ENCODE measurements around the gene NDUFA13.
"Not testable (repeated sequence)": the region's sequence is repeated elsewhere in the genome, so short reads cannot be mapped to it uniquely, and the experiment has no call there.

The NDUFA13 gene

DNA sequence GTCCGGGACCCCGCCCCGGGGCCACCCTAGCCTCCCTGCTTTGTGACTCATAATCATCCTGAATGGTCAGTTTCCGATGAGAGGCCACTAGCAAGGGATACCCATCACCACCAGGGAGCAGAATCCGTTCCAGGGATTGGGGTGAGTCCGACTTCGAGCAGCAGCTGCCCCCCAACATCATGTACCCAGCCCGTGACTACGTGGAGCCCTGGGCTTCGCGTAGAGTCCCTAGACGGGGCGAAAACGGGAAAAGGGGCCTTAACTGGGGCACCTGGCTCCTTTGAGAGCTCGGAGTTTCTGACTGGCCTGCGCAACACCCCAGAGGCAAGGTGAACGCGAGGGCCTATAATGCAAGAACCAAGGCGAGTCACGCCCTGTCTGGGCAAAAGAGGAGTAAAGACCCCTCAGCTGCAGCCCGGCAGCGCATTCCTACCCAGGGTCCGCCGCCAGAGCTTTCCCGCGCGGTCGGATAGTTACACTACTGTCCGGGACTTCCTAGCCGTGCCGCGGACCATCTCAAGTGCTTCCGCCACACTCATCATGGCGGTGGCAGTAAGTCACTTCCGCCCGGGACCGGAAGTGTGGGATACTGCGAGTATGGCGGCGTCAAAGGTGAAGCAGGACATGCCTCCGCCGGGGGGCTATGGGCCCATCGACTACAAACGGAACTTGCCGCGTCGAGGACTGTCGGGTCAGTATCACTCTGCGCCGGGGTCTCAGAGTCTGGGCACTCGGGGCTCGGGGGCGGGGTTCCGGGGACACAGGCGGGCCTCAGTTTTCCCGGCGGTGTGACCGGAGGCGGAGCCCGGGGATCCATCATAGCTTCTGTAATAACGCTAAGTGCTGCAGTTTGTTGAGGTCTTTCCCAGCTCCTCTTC is at the start of gene NDUFA13:
NDUFA13 (plus strand) TSS at position 584 of the 878 bp plus-strand sequence; CDS start at position 598, 14 bp downstream.
- peak; percentile 95 for DNase-seq

DNA sequence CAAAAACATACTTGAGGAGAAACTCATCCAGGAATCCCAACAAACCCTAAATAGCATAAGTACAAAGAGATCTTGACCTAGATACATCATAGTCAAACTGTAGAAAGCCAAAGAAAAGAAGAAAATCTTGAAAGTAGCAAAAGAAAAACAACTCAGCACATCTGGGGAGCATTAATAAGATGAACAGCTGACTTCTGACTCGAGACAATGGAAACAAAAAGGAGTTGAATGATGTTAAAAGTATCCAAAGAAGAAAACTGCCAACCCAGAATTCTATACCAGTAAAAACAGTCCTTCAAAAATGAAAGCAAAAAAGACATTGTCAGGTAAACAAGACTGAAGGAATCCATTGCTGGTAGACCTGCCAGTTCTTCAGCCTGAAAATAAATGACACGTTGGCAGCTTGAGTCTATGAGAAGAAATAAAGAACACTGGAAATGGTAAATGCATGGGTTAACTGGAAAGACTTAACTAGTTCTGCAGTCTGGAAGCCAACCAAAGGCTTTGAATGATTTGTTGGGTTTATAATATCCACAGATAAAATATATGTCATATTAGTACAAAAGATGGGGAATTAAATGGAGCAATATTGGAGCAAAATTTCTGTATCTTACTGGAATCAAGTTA is 47.5 kb upstream of the NDUFA13 start:
- DNase-seq = no peak

DNA sequence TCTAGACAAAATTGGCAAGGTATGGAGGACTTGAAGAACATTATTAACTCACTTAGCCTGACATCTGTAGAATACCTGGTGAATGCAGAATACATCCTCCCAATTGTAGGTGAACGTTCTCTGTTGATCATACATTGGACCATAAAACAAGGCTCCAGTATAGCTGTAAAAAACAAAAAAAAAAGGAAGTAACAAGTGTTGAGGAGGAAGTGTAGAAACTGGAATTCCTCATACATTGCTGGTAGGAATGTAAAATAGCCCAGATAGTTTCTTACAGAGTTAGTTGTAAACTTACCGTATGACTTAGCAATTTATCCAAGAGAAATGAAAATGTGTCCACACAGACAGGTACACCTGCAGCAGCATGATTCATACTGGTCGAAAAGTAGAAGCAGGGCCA is 45.4 kb upstream of the NDUFA13 start:
- DNase-seq = no peak

DNA sequence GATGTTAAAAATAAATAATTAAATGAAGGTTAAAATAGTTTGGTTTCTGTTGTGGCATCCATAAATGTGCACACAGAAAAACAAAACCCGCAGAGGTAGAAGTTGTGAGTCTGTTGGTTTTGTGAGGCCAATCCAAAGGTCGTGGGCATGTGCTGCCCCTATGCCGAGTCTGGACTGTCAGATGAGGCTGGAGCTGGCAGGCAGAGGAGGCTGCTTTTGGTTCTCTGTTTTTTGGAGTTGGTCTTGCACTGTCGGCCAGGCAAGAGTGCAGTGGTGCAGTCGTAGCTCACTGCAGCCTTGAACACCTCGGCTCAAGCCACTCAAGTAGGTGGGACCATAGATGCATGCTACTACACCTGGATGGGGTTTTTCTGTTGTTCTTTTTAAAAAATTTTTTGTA is 44.3 kb upstream of the NDUFA13 start:
- DNase-seq = no peak

DNA sequence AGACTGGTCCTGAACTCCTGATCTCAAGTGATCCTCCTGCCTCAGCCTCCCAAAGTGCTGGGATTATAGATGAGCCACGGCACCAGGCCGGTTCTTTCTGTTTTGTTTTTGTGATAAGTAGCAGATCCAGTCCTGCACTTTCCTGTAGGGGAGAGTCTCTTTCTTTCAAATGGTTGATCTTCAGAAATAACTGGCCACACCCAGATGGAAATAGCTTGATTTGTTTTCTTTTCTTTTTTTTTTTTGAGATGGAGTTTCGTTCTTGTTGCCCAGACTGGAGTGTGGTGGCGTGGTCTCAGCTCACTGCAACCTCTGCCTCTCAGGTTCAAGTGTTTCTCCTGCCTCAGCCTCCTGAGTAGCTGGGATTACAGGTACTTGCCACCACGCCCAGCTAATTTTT is 43.9 kb upstream of the NDUFA13 start:
- DNase-seq = not testable (repeated sequence)

DNA sequence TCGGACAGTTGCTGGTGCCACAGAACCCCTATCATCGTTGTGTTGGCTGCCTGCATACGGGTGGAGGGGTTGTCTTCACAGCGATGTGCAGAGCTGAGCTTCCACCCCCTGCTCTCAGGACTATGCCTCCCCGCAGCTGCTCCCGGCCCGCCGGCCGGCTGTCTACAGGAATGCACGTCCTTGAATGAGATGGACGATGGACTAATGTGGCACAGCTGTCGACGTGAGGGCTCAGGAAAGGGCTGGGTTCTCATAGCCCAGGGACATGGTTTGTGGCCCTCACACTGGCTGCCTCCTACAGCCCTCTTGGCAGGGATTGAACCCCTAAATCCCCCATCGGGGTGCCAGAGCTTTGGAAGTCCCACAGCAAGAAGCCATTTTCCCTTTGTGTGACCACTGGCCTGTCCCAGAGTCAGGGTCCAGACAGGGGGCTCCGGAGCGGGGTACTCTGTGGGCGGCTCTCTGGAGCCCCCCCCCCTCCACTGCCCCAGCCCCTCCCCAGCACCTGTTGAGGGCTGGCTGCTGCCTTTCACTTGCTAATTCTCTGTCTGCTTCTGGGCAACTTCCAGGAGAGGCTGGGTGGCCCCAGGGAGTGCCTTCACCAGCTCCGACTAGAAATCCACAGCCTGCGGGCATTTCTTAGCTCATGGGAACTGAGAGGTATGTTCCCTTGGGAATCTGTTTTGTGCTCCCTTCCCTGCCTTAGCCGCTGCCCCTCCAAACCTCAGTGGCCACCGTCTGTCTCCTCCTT is 40.8 kb upstream of the NDUFA13 start:
- DNase-seq = no peak

DNA sequence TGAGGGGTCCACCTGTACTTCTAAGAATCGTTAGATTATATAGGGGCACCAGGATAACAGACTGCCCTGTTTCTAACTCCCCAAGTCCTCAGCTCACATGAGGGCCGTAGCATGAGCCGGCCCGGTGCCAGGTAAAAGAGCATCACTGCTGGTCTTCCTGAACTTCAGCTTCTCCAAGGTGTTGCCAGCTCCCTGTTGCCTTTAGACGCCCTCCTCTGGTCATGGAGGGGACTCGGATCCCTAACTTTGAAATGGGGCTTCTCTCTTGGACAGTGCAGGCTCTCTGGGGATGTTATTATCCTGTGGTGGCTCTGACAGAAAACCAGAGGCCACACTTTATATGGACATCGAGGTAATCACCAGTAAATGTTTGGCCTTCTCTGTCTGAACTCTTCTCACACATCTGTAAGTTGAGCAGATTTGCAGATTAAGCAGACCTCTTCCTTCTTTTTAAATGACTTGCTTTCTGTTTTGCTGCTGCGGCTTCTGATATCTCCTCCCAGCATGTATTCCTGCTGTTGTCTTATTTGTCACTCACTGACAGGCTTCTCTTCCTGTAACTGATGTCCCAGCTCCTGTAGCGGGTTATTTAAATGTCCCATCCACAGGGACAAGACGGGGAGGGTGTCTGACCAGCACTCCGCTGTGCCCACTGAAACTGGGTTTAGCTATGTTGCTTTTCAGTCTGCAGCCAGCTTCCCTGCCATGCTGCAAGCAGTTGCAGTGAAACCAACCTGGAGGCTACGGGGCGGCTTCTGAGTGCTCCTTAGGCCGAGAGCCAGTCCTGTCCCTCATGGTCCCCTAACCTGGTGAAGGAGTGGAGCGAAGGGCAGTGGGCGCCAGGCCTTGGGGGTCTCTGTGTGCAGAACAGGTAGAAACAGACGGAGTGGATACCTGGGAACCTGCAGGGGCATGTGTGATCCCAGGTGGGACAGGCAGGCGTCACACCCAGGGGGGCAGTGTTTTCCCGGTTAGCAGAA is 39.9 kb upstream of the NDUFA13 start:
- DNase-seq = no peak

DNA sequence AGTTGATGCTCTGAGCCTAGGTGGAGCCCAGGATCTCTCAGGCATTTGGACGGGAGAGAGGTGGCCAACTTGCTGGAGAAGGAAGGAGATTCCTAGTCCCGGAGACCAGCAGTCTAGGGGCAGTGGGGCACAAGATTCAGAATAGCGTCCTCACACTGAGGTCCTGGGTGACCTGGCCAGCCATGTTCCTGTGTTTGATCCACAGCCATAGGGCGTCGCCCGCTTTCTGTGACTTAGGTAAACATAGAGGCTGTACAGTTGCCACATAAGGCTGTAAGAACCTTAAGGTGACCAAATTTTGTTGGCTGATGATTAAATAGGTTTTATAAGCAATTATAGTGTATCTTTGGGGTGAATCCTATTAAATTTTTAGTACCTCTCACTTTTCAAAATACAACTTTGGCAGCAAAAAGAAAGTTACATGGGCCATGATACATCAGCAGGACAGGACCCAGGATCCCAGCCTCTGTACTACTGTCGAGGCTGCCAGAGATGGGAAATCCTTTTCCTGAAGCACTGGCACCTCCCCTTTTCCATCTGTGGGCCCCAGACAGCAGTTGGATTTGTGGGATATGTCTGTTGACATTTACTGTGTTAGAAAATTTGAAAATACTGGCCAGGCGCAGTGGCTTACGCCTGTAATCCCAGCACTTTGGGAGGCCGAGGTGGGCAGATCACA is 38.2 kb upstream of the NDUFA13 start:
- DNase-seq = no peak

DNA sequence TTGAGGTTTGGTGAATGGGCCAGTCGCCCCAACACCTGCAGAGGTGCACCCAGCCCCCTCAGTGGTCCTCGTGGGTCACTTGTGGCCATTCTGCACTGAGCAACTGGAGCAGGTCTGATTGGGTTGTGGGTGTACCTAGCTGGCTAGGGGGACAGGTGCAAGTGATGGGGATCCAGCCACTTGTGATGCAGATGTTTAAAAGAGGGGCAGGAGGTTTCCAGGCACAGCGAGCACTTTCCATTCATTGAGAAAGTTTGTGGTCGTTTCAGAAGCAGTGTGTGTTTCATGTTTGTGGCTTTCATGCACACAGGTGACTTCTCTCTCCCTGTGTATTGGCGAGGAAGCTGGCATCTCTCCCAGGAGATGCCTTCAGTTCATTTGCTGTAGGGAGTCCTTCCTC is 35.3 kb upstream of the NDUFA13 start:
- no peak for DNase-seq

DNA sequence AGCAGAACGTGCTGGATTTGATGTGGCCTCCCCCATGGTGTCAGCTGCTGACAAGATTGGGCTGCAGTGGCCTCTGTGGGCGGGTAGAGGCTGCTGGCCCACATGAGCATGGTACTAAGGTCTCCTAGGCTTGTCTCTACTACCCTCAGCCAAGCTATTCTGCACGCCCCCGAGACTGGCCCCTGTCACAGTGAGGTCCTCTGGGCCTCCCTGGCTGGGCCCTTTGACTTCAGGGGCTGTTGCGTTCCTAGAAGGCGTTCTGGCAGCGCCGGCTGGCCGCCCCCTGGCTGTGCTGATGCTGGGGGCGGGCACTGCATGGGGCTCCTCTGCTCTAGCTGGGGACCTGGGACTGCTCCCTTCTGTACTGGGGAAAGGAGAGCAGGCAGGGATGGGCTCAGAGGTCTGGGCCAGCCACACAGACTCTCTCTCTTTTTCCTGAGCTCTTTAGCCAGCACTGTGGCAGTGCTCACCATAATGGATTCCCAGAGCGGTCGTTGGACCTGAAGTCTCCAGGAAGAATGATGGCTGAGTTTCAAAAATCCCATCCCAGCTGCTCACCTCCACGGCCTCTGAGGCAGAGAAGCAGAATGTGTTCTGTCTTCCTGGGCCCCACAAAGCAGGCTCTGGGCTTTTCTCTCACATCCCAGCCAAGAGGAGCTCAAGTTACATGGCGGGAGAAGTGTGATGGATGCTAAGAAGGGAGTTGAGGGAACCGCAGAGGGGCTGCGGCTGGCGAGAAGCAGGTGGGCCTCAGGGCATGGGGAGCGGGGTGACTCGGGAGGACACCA is 33.0 kb upstream of the NDUFA13 start:
- no peak for DNase-seq

DNA sequence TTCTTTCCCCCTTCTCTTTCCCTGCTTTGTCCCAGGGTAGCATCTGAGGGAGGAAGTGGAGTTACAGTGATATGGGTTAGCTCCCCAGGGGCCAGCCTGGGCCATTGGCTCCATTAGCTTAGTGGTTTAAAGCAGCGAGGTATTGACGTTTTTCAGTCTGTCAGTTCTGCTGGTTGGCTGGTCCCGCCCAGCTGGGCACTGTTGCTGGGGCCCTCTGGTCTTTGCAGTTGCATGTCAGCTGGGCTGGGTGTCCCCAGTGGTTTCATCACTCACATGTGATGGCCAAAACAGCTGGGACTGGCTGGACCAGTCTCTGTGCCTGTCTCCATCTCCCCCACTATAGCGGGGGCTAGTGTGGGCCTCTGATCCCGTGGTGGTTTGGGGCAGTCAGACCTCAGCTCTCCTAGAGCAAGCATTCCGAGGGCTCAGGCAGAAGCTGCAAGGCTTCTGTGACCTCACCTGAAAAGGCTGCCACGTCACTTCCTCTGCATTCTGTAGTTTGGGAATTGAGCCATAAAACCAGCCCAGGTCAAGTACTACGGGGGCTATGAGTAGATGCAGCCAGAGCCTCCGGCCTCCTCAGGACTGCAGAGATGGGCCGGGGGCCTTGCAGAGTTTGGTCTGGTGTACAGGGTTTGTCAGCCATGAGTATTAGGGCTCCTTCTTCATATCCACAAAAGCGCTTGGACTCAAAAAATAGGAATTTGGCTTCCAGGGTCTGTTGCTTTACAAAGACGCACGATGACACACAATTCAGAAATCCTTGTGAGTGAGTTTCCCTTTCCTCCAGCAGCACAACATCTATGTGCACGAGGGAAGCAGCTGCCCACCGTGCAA is 30.6 kb upstream of the NDUFA13 start:
- DNase-seq = no peak

DNA sequence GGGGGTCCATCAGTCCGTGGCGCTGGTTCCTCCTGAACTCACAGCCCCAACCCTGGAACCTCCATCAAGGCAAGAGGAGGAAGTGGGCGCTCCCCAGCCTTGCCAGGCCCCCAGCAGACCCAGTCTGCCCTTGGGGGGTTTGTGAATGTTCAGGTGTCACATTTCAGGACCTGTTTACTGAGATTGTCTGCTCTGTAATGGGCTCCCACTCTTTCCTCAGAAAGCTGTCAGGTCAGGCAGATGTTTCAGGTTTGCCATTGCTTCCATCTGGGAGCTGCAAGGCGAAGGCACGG is 30.1 kb upstream of the NDUFA13 start:
- DNase-seq = no peak

DNA sequence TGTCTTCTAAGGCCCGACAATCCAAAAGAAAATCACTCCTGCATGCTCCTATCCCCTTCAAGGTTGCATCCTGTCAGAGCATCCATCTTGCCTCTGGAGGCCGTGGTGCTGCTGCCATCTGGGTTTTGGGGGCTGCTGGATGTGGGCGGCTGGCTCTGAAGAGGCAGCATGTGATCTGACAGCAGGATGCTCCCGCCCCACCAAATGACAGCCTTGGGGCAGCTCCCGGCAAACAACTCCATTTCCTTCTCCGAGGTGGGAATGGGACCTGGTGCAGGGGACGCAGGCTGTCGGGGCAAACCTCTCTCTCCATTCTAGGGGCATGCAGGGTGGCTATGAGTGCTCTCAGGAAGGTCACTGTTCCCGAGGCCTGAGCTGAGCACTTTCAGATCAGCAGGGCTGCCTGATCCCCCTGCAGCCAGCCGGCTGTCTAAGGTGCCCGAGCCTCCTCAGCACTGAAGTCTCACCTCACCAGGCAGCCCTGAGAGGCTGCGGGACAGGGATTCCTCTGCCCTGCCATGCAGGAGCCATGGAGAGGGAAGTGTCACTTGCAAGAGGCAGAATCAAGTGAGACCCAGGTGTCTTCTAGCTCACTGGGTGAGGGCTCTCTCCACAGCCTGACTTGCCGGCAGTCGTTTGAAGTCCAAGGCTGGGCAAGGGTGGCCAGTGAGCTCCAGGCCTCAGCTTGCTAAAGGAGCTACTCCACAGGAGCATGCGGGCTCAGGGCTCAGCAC is 29.5 kb upstream of the NDUFA13 start:
- DNase-seq = no peak

DNA sequence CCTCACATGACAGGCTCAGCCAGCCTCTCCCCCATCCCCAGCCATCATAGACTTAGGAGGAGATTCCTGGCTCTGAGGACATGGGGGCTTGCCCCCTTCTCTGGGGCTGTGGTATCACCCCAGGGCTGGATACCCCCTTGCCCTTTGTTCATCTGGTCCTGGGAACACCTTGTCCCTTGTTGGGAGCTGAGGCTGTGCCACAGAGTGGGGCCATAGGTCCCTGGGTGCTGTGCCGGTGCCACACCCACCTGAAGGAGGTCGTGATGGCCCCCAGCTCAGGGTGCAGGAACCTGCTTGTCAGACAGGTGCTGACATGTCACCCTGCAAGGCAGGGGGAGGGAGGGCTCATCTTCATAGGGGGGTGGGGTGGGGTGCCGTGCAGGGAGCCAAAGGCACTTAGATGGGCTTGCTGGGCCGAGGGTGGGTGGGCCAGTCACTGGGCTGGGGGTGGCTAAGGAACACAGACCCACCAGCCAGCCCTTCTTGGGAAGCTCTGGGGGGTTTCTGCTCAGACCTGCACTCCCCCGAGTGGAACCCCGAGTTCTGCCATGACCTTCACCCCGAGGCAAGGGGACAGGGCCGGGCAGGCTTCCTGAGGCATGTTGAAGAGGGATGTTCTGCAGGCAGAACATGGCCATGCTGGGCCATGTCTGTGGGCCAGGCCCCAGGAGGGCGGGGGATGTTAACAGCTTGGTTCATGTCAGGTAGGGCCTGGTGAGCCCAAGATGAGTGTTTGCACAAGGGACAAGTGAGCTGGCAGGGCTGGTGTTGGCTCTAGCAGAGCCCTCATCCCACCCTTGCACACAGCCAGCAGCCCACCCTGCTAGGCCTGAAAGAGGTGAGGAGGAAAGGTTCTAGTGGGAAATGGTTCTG is 28.7 kb upstream of the NDUFA13 start:
- no peak for DNase-seq

DNA sequence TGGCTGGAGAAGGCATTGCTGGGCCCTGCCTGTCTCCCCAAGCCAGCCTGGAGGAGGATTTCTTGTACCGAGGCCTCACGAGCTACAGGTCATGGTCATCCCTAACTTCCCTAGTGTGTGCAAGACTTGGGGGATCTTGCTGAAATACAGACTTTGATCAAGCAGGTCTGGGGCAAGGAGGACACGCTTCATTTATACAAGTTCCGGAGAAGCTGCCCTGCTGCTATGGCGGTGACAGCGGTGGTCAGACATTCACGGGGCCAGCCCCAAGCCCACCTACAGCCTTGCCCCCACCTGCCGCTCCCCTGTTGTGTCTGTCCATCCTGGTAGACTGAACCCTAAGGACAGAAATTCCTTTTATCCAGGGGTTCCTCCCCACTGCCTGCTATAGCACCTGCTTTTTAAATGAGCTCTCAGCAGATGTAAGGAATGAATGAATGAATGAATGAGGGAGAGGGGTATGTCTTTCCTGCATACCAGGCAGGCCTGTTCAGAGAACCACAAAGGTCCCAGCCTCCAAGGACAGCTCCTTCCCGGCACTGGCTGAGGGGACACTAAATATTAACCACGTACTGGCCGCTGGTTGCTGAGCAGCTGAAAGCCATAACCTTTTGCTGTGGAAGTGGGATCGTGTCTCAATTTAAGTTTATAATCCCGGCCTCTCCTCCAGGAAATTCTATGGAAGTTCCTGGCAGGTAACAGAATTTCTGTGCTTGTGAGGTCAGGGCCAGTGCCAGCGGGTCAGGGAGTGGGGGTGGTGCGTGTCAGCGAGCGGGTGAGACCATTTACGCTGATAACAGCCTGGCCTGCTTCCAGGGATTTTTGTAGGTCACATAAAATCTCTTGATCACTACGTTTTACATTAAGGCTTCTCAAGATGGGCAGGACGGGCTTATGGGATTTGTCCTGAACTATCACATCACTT is 27.8 kb upstream of the NDUFA13 start:
- DNase-seq = no peak

DNA sequence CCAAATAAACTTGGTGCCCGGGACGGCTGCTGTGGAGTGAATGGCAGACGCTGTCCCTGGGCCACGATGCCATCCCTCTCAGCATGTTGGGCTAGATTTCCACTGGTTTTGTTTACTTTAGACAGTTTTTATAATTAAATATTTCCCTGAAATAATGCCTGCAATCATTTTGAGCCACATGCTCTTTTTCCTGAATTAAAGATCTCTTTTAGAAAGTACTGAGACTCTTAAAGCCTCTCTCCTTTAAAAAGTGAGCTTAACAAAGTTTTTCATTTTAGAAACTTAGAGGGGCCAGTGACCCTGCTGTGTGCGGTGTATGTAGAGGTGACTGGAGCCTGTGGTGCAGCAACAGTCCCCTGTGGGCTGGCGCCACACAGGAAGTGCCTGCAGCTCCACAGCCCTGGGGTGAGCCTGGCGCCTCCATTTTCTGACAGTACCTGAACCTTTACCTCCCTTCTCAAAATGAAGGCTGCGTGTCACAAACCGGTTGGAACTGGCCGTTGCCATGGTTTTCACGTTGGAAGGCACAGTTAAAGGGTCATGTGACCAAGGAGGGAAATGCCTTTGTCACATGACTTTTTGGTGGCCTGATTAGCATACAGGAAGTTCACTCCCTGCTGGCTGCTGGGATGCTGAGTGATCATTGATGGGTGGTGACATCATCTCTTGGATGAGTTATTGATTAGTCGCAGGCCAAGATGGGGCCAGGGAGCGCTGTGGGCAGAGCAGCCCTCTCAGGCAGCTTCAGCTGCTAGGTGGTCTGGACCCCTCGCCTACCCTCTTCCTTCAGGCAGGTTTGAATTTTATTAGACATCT is 26.9 kb upstream of the NDUFA13 start:
- peak; percentile 85 for DNase-seq

All from activated naive CD4-positive, alpha-beta T cell treated with Interleukin-2 at 50 U/mL for 16 hours (primary cell).